ENCODE data around the gene NCAPD2. TPM values are rescaled to one million over a fixed set of nuclear protein-coding genes. Genes with fewer than 3 reads are reported as not detected.
"Not testable (repeated sequence)": the region's sequence is repeated elsewhere in the genome, so short reads cannot be mapped to it uniquely, and the experiment has no call there.

Gene NCAPD2
- polyA plus RNA-seq, 1 of the 3 experiments (the other 2 are of a cell fraction), result 46.9 TPM

DNA sequence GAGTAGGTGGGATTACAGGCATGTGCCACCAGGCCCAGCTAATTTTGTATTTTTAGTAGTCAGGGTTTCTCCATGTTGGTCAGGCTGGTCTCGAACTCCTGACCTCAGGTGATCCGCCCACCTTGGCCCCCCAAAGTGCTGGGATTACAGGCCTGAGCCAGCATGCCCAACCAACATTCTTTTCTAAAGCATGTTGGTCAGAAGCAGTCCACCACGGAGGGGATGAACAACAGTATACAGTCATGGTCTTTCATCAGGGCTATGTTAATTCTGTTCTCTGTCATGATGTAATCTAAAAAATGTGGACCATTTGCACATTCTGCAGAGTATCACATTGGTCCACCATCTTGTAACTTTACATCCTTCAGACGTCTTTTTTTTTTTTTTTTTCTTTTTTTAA lies 4.5 kb upstream of the NCAPD2 start:
- Histone ChIP-seq H3K9me2 (no peaks in the 10 kb centered on the region), H4K20me1 (ENCODE audit: insufficient read depth) (no peaks in the 10 kb centered on the region), H3K36me3 (replicated peaks in 1 of 2; ENCODE audit: control insufficient read depth in 1 of 2, insufficient read depth in 2 of 2, low read length in 1 of 2) (peaks cover 8 to 12% of the 10 kb centered on the region in 2 experiments), H3K79me2 (ENCODE audit: insufficient read depth) (peaks cover 16% of the 10 kb centered on the region), H3K27ac (ENCODE audit: low read depth in 2 of 2, low read length in 1 of 2) (no peak overlapping the region), H3K9ac (no peak overlapping the region), H2AFZ (ENCODE audit: low read depth) (no peak overlapping the region), H3K27me3 (ENCODE audit: insufficient read depth) (no peaks in the 10 kb centered on the region), H3K4me3 (ENCODE audit: low read depth in 2 of 2, low read length in 1 of 2) (no peak overlapping the region), H3K9me3 (no peaks in the 10 kb centered on the region), H3K4me2 (no peak overlapping the region), H3K4me1 (ENCODE audit: control insufficient read depth in 1 of 2, insufficient read depth in 2 of 2, low read depth in 1 of 2, low read length in 1 of 2) (peaks cover 0 to 7% of the 10 kb centered on the region in 2 experiments; a peak in 2 of 4 replicates), H3F3A (replicated peaks; ENCODE audit: insufficient read depth) (peaks cover 4% of the 10 kb centered on the region)
- 55% methylated on average over 4 of the region's 4 CpGs for WGBS (ENCODE audit: low lambda C conversion rate)
- POLR2A ChIA-PET, result no interaction called here
- CTCF ChIA-PET, result interaction anchor here (0.8 kb wide), 1 partner anchor 24 kb away, joined by 3 read pairs; no protein-coding TSS in a partner anchor
- DNase-seq, result no peak
- TF ChIP-seq RAD21 (IDR thresholded peaks at IDR 0.05; ENCODE audit: low read length), result no peak

GRCh38 chr12:6490673-6491072 lies 3.2 kb upstream of the NCAPD2 start:
- POLR2A ChIA-PET, result interaction anchor here (1.2 kb wide), 1 partner anchor 44 kb away, joined by 3 read pairs; the partner anchor contains the start of gene GAPDH
- not testable (repeated sequence) for H3K27ac ChIP-seq (ENCODE audit: low read depth in 2 of 2, low read length in 1 of 2); H2AFZ ChIP-seq (ENCODE audit: low read depth); H3K9me3 ChIP-seq; H3K9ac ChIP-seq; H3K9me2 ChIP-seq; H3K4me2 ChIP-seq; H3K4me3 ChIP-seq (ENCODE audit: low read depth in 2 of 2, low read length in 1 of 2); H3K27me3 ChIP-seq (ENCODE audit: insufficient read depth); H4K20me1 ChIP-seq (ENCODE audit: insufficient read depth); H3F3A ChIP-seq (replicated peaks; ENCODE audit: insufficient read depth); DNase-seq
- 90% methylated on average over 1 of the region's 1 CpG for WGBS (ENCODE audit: low lambda C conversion rate)
- Histone ChIP-seq H3K79me2 (ENCODE audit: insufficient read depth) (peaks cover 28% of the 10 kb centered on the region), H3K4me1 (ENCODE audit: control insufficient read depth in 1 of 2, insufficient read depth in 2 of 2, low read depth in 1 of 2, low read length in 1 of 2) (peaks cover 9 to 13% of the 10 kb centered on the region in 2 experiments; a peak in 3 of 4 replicates), H3K36me3 (replicated peaks in 1 of 2; ENCODE audit: control insufficient read depth in 1 of 2, insufficient read depth in 2 of 2, low read length in 1 of 2) (peaks cover 8 to 13% of the 10 kb centered on the region in 2 experiments)
- CTCF ChIA-PET, result interaction anchor here (0.8 to 1.0 kb wide), 2 partner anchors 26 to 48 kb away, joined by 3 read pairs; no protein-coding TSS in a partner anchor

DNA sequence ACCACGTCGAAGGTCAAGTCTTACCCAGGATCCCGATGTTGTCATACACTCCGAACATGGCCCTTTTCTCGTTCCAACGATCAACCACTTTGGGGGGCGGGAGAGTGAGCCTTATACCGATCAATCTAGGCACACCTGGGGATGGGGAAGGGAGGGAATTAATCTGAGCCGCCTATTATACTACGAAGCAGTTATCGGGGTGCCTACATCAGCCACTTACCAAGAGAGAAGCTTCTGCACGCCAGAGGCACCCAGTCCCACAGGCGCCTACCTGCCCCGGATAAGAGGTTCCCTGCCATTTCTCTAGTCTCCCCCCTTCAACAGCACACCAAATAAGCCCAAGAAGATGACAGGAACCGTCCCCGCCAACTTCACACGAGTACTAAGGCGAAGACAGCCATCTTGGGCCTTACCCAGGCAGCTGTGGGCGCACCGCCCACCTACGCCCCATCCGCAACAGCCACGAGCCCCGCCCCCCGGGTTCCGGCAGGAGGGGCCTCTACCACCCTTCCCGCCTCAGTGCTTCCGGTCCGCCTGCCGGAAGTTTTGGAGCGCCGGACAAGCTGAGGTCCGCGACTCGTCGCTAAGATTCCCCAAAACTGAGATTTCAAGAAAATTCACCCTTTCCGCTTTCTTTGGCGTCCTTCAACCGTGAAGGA lies 935 bp upstream of the NCAPD2 start, which contains the start of gene MRPL51:
MRPL51 (minus strand) TSS at position 425 of the 659 bp plus-strand sequence; CDS start at position 299, 126 bp downstream.
- Histone ChIP-seq H3K27me3 (ENCODE audit: insufficient read depth) (no peaks in the 10 kb centered on the region), H3K9me2 (no peaks in the 10 kb centered on the region), H3K4me3 (ENCODE audit: low read depth in 2 of 2, low read length in 1 of 2) (peak within 1 kb of the TSS; percentile 81 to 97), H3K4me2 (peak within 1 kb of the TSS; percentile 99), H3F3A (replicated peaks; ENCODE audit: insufficient read depth) (peaks cover 4% of the 10 kb centered on the region), H3K4me1 (ENCODE audit: control insufficient read depth in 1 of 2, insufficient read depth in 2 of 2, low read depth in 1 of 2, low read length in 1 of 2) (peaks cover 13 to 18% of the 10 kb centered on the region in 2 experiments; a peak in 3 of 4 replicates), H3K9ac (peak within 1 kb of the TSS; percentile 97), H4K20me1 (ENCODE audit: insufficient read depth) (no peaks in the 10 kb centered on the region), H3K9me3 (no peaks in the 10 kb centered on the region), H3K79me2 (ENCODE audit: insufficient read depth) (peaks cover 51% of the 10 kb centered on the region), H3K27ac (ENCODE audit: low read depth in 2 of 2, low read length in 1 of 2) (peak within 1 kb of the TSS; percentile 97 to 99), H2AFZ (ENCODE audit: low read depth) (peak within 1 kb of the TSS; percentile 93), H3K36me3 (replicated peaks in 1 of 2; ENCODE audit: control insufficient read depth in 1 of 2, insufficient read depth in 2 of 2, low read length in 1 of 2) (peaks cover 12 to 30% of the 10 kb centered on the region in 2 experiments)
- ChIA-PET CTCF (interaction anchor here (0.8 to 2.3 kb wide), 5 partner anchors 22 to 45 kb away, joined by 3 to 15 read pairs (median 9); partner anchors contain the start of gene VAMP1), POLR2A (interaction anchor here (0.6 to 1.6 kb wide), 11 partner anchors 9 to 451 kb away, joined by 3 to 30 read pairs (median 4); partner anchors contain the start of genes C12orf57, GAPDH, RNU7-1 and VAMP1)
- 1% methylated on average over 21 of the region's 39 CpGs for WGBS (ENCODE audit: low lambda C conversion rate)
- DNase-seq, result peak; percentile 94
- no peak for TF ChIP-seq CTCF (IDR thresholded peaks at IDR 0.05)
- TF ChIP-seq YY1 (IDR thresholded peaks at IDR 0.05; ENCODE audit: low read depth), result peak; percentile 92
- no peak for TF ChIP-seq USF1 (IDR thresholded peaks at IDR 0.05; ENCODE audit: borderline replicate concordance, low read depth)
- TF ChIP-seq MXI1 (IDR thresholded peaks at IDR 0.05; ENCODE audit: low read depth, low read length), result peak; percentile 56; the same call in 1 of the 2 replicates
- no peak; the same call in 1 of the 2 replicates for TF ChIP-seq RCOR1 (IDR thresholded peaks at IDR 0.05; ENCODE audit: low read length)
- no peak for TF ChIP-seq USF2 (IDR thresholded peaks at IDR 0.05; ENCODE audit: borderline replicate concordance, low read depth, low read length)
- TF ChIP-seq FOSL2 (IDR thresholded peaks at IDR 0.05; ENCODE audit: borderline replicate concordance, low read depth), result no peak
- TF ChIP-seq EZH2phosphoT487 (IDR thresholded peaks at IDR 0.05; ENCODE audit: borderline replicate concordance, low read depth), result no peak
- TF ChIP-seq, protein P1, sequence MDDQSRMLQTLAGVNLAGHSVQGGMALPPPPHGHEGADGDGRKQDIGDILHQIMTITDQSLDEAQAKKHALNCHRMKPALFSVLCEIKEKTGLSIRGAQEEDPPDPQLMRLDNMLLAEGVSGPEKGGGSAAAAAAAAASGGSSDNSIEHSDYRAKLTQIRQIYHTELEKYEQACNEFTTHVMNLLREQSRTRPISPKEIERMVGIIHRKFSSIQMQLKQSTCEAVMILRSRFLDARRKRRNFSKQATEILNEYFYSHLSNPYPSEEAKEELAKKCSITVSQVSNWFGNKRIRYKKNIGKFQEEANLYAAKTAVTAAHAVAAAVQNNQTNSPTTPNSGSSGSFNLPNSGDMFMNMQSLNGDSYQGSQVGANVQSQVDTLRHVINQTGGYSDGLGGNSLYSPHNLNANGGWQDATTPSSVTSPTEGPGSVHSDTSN (IDR thresholded peaks at IDR 0.05), result no peak
- TF ChIP-seq FOXM1 (IDR thresholded peaks at IDR 0.05; ENCODE audit: low read depth), result no peak
- no peak for TF ChIP-seq JUND (IDR thresholded peaks at IDR 0.05)
- no peak for TF ChIP-seq RAD21 (IDR thresholded peaks at IDR 0.05; ENCODE audit: low read length)
- TF ChIP-seq NRF1 (IDR thresholded peaks at IDR 0.05; ENCODE audit: low read depth, low read length), result no peak
- peak; percentile 19; the same call in 1 of the 2 replicates for TF ChIP-seq NFIC (IDR thresholded peaks at IDR 0.05; ENCODE audit: borderline replicate concordance)
